IPS DF 6.9 (cell line): ENCODE data around the gene ODR4.
A peak's percentile ranks its signal among the peaks of the same experiment; 100 is the strongest.
"Not testable (repeated sequence)": the region's sequence is repeated elsewhere in the genome, so short reads cannot be mapped to it uniquely, and the experiment has no call there.

Source experiments
- DNase-seq: peaks from one replicate; pipeline ENCODE4 v3.0.0-alpha.2; 2013; ENCODE audit warnings: low read depth, low spot score
- H3K27ac ChIP-seq: one replicate; pipeline ENCODE4 v1.5.1; 2013; ENCODE audit warnings: low read length, control low read depth
- H3K27me3 ChIP-seq: 2 replicates; pipeline ENCODE4 v1.6.1; 2013; ENCODE audit warnings: mild to moderate bottlenecking, low read length; ENCODE audit not compliant: control insufficient read depth, insufficient read depth
- H3K36me3 ChIP-seq: 2 replicates; pipeline ENCODE4 v1.6.1; 2013; ENCODE audit warnings: low read length; ENCODE audit not compliant: control insufficient read depth, insufficient read depth
- H3K4me1 ChIP-seq: 2 replicates; pipeline ENCODE4 v1.6.1; 2013; ENCODE audit warnings: low read length; ENCODE audit not compliant: control insufficient read depth, insufficient read depth
- H3K4me3 ChIP-seq: 2 replicates; pipeline ENCODE4 v1.5.1; 2013; ENCODE audit warnings: mild to moderate bottlenecking, low read length
- H3K9me3 ChIP-seq: 2 replicates; pipeline ENCODE4 v1.6.1; 2013; ENCODE audit warnings: low read length, inconsistent platforms; ENCODE audit not compliant: control insufficient read depth, insufficient read depth
- WGBS: extraction: QIAGEN DNeasy Blood & Tissue Kit; methylation state at CpG from one replicate; pipeline ENCODE4 v1.1.7; 2013; ENCODE audit warnings: mixed read lengths, missing lambda C conversion rate; ENCODE audit not compliant: insufficient read length, insufficient coverage; 5-methylcytosine and 5-hydroxymethylcytosine counted together

The ODR4 gene

DNA sequence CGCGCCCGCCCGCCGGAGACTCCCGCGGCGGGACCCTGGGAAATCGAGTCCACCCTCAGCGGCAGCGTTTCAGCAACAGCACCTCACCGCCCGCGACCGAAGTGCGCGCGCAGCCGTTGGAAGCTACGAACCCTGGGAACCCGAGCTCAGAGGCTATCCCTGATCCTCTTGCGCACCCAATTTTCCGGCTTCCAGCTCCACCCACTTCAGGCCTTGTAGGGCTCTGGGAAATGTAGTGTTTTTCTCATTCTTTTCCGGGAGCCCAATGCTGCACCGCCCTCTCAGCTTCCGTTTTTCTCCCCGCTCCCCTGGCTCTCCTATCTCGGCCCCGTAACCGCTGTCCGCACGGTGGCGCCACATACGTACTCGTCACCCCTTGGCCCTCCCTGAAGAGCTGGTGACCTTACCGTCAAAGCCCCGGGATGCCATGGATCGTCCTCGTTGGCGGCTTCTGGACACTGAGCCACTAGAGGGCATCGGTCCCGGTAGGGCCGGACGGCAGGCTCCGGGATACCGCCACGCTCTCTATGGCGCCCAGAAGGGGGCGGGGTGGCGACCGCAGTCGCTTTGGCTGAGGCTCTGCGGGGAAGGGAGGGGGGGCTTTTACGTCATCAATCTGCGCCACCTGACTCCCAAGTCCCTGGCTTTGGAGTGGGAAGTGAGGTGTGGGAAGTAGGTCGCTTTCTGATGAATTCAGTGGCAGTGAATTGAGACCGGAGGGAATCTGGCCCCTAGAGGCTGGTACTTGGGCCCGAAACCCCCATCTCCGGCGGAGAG, at the start of gene ODR4, which contains the start of gene TPR:
Gene ODR4 (plus strand): TSS at position 687 of the 777 bp plus-strand sequence. CDS start 3,948 bp downstream, outside the sequence.
Gene TPR (minus strand): TSS at position 102 of the 777 bp plus-strand sequence. CDS start 225 bp downstream, outside the sequence.
- peak within 1 kb of the TSS; percentile 93 for H3K4me3 ChIP-seq
- WGBS, result no CpG with 5 or more reads among the region's 60 CpGs
- DNase-seq, result peak; percentile 99
- H3K27ac ChIP-seq, result no peak within 1 kb of the TSS
- no peaks in the 10 kb centered on the region; the same call in 1 of the 2 replicates for H3K36me3 ChIP-seq
- H3K9me3 ChIP-seq, result no peaks in the 10 kb centered on the region
- no peaks in the 10 kb centered on the region for H3K4me1 ChIP-seq
- H3K27me3 ChIP-seq, result no peaks in the 10 kb centered on the region

DNA sequence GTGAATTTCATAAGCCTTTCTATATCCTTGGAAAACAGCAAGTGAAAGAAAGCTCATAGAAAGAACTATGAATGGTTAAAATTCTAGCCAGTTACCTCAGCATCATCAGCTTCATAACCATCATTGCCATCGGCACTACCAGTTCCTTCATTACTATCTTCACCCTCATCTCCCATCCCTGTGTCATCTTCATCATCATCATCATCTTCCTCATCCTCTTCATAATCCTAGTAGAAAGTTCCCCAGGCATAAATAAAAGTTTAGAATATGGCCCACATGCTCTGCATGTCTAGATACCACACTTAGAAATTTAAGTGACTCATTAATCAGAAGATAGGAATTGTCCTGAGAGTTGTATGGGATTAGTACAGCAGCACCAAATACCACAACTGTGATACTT, 49.6 kb upstream of the ODR4 start:
- Histone ChIP-seq H3K9me3 (no peaks in the 10 kb centered on the region), H3K27me3 (no peaks in the 10 kb centered on the region), H3K36me3 (peaks cover 5% of the 10 kb centered on the region; the same call in 1 of the 2 replicates), H3K4me1 (no peaks in the 10 kb centered on the region), H3K27ac (no peak overlapping the region), H3K4me3 (no peak overlapping the region)
- DNase-seq, result no peak
- no CpG with 5 or more reads among the region's 1 CpG for WGBS

DNA sequence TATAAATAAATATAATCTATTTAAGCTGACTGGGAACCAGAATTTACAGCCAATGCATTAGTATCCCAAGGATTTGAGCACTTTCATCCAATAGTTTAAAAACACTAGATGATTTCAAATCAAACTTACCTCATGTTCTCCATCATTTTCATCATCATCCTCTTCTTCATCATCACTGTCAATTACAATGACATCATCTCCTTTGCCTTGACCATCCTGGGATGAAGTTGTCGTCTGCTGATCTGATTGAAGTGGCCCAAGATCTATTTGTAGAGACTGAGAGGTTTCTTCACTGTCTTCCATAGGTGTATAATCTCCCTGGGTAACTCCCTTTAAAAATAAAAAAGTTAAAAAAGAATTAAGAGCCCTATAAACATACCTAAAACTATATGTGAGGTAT, 48.3 kb upstream of the ODR4 start:
- no CpG with 5 or more reads among the region's 1 CpG for WGBS
- peaks cover 7% of the 10 kb centered on the region; the same call in 1 of the 2 replicates for H3K36me3 ChIP-seq
- H3K4me1 ChIP-seq, result no peaks in the 10 kb centered on the region
- no peak overlapping the region for H3K4me3 ChIP-seq
- H3K9me3 ChIP-seq, result no peaks in the 10 kb centered on the region
- H3K27ac ChIP-seq, result no peak overlapping the region
- no peaks in the 10 kb centered on the region for H3K27me3 ChIP-seq
- no peak for DNase-seq

DNA sequence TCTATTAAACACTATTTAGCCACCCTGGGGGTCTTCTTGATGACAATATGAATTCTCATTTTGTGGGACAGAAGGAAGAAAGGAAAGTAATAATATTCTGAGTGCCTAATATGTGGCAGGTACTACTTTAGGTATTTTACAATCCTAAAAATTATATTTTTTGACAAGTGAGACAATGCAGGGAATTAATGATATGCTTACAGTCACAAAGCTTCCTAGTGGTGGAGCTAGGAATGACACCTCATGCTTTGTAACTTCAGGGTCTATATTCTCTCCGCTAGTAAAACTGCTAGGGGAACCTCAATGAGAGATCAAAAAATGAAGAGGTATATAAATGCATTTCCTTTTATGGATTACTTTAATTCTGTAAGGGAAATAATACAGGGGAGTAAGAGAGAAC, 44.9 kb upstream of the ODR4 start:
- Histone ChIP-seq H3K4me1 (no peaks in the 10 kb centered on the region), H3K27ac (no peak overlapping the region), H3K27me3 (no peaks in the 10 kb centered on the region), H3K9me3 (no peaks in the 10 kb centered on the region), H3K36me3 (peaks cover 5% of the 10 kb centered on the region; the same call in 1 of the 2 replicates), H3K4me3 (no peak overlapping the region)
- DNase-seq, result peak; percentile 5
- WGBS, result no CpG with 5 or more reads among the region's 1 CpG

GRCh38 chr1:186337554-186337953, 38.1 kb upstream of the ODR4 start:
- no peaks in the 10 kb centered on the region for H3K27me3 ChIP-seq
- no peaks in the 10 kb centered on the region for H3K9me3 ChIP-seq
- no peaks in the 10 kb centered on the region for H3K4me1 ChIP-seq
- no CpG with 5 or more reads among the region's 2 CpGs for WGBS
- no peak overlapping the region for H3K27ac ChIP-seq
- DNase-seq, result no peak
- no peak overlapping the region for H3K4me3 ChIP-seq
- H3K36me3 ChIP-seq, result peaks cover 9% of the 10 kb centered on the region; the same call in 1 of the 2 replicates

DNA sequence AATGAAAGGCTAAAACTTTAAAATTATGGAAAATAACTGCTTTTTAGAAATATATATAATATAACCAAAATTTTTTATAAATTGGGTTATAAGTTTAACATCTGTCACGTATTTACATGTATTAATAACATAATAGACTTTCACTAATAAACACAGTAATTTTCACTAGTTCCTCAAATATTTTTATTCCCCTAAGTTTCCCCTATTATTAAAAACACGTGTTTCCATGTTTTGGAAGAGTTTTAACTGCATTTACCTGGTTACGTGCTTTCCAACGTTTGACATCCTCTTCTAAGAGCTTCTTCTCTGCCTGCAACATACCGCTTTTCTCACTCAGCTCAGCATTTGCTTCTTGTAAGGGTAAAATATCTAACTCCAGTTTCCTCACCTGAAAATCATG, 34.9 kb upstream of the ODR4 start:
- Histone ChIP-seq H3K4me1 (no peaks in the 10 kb centered on the region), H3K36me3 (peaks cover 11% of the 10 kb centered on the region; the same call in 1 of the 2 replicates), H3K27ac (no peak overlapping the region), H3K27me3 (no peaks in the 10 kb centered on the region), H3K4me3 (no peak overlapping the region), H3K9me3 (no peaks in the 10 kb centered on the region)
- no CpG with 5 or more reads among the region's 5 CpGs for WGBS
- no peak for DNase-seq

GRCh38 chr1:186347837-186348691, 27.6 kb upstream of the ODR4 start:
- H3K27ac ChIP-seq, H3K4me3 ChIP-seq, DNase-seq, H3K36me3 ChIP-seq, H3K4me1 ChIP-seq, H3K9me3 ChIP-seq, H3K27me3 ChIP-seq: not testable (repeated sequence)
- WGBS, result no CpG with 5 or more reads among the region's 8 CpGs

DNA sequence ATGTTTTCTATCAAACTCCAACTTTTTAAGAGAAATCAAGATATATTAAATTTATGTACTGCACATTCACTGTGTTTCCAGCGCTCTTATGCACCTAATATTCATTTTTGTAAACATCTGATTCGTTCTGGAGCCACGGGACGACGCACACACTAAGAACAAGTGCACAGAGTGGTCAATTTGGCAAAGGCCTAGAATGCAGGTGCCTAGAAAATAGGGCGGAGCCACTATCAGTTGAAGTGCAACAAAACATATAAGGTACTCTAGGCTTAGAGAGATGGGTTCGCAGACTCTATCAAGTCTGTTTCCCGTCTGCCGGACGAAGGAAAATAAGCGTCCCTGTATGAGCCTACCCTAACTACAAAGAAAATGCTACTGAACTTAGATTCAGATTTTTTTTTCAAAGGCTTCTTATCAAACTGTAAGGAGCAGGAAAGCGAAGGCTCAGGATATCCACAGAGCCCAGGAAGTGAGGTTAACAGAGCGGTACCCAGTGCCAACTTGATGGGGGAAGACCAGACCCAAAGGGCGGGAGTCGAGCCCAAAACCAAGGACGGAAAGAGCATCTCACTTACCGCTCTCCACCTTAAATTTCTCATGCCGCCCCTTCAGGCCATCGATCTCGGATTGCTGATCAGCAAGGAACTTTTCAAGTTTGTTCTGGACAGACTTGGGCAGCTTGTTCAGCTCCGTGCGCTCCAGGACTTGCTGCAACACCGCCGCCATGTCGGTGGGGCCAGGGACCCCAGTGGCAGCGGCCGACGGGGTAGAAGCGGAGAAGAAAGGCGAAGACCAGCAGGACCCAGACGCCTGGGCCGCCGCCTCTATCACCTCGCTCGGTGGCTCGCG, 1.1 kb upstream of the ODR4 start:
- Histone ChIP-seq H3K27ac (no peak overlapping the region), H3K4me3 (peak overlapping the region; percentile 93), H3K36me3 (no peaks in the 10 kb centered on the region), H3K27me3 (no peaks in the 10 kb centered on the region), H3K4me1 (no peaks in the 10 kb centered on the region), H3K9me3 (no peaks in the 10 kb centered on the region)
- no CpG with 5 or more reads among the region's 37 CpGs for WGBS
- DNase-seq, result peak; percentile 0

GRCh38 chr1:186375929-186376319, 286 bp downstream of the ODR4 start:
- no peak for DNase-seq
- no CpG with 5 or more reads among the region's 12 CpGs for WGBS

More at GRCh38 chr1:186375929-186376319, 286 bp downstream of the ODR4 start:
- no peaks in the 10 kb centered on the region for H3K4me1 ChIP-seq
- no peak overlapping the region for H3K27ac ChIP-seq
- no peaks in the 10 kb centered on the region for H3K27me3 ChIP-seq
- H3K9me3 ChIP-seq, result no peaks in the 10 kb centered on the region
- peak overlapping the region; percentile 93; the same call in 1 of the 2 replicates for H3K4me3 ChIP-seq
- no peaks in the 10 kb centered on the region; the same call in 1 of the 2 replicates for H3K36me3 ChIP-seq
